HG03521 (cell line): ENCODE results near the gene CCIN.
A peak's percentile ranks its signal among the peaks of the same experiment; 100 is the strongest.

Experiments
- ATAC-seq: cut with Tn5 transposase; IDR thresholded peaks from one replicate; pipeline ENCODE4 v1.9.1; 2021; ENCODE audit warnings: mild to moderate bottlenecking, moderate library complexity; ENCODE audit not compliant: unreplicated experiment

Gene CCIN

DNA sequence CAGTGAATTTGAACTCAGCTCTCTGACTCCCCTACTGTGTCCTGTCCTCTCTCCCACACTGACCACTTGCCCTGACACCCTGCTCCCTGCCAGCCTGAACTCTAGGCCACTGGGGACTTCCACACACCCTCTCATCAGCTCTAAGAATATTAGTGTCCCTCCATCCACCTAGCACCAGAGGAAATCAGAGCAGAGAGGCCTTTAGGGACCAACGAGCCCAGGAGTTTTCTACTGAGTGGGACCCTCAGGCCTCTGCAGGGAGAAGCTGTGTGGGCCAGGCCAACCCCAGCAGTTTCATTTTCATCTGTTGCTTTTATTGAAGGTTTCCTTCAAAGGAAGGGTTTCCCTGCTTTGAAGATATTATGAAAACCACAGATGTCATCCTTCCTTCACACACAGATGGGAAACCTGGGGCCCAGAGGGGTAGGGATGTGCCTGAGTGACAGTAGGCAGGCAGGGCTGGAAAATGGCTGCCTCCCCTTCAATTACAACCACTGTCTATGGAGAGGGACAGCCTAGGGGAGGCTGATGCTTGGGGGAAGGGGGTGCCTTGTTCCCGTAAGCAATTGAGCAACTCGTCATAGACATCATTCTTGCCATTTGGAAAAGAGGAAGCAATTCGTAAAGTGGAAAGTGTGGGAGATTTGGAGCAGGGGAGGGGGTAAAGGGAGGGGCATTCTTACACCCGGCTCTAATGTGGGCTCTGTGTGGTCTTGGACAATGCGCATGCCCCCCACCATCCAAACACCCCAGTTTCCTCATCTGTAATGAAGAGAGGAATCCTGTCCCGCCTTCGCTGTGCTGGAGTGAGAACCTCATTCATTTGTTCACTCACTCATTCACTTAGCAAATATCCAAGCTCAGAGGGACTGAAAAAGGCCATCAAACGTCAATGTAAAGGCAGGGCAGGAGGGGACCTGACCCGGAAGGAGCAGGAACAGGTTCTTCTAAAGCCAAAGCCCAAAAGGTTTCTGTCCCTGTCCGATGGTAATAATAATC lies 28.8 kb upstream of the CCIN start:
- ATAC-seq = no peak

DNA sequence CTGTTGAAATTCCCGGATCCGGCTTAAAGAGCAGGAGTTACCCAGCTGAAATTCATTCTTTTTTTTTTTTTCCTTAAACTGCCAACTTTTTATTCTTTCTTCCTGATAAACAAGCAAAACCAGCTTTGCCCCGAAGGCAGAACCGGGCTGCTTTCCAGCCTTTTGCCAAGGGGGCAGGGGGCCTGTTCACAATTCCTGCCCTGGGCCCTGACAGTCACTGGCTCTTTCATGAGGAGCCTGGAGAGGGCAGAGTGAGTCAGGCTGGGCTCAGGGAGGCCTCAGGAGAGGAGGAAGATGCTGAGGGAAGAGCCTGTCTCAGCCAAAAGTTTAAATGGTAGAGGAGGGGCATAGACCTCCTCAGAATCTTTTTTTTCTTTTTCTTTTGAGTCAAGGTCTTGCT lies 27.9 kb upstream of the CCIN start:
- ATAC-seq = no peak

GRCh38 chr9:36141761-36142160 lies 27.4 kb upstream of the CCIN start:
- ATAC-seq = no peak

DNA sequence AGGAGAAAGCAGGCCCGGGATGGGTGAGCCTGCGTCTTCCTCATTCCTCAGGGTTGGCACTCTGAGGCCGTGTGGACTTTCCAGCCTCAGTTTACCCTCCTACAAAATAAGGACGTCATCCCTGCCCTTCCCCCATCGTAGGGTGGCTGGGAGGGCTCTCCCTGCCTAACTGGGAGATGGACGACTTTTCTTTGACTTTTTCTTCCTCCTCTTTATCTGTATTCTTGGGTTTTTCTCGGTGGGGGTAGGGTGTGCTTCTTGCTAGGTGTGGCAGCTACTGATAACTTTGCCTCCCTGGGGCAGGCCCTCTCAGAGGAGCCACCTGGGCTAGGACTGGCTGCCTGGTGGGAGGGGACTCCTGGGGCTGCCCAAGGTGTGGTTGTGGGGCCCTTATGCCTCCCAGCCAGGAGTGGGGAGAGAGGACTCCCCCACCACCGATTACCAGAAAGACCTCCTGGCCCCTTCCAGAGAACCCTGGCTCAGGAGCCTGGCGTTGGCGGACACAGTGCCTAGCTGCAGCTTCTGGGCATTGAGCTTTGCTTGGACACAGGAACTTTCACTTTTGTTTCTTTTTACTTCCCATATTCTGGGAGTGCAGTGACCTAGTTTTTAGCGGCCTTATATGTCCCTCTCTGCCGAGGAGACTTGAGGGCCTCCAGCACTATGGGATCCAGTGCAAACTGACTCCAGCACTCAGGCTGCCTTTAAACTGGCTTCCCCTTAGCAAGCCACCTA lies 26.5 kb upstream of the CCIN start:
- ATAC-seq = no peak

GRCh38 chr9:36143245-36143641 lies 25.9 kb upstream of the CCIN start:
- ATAC-seq = no peak

DNA sequence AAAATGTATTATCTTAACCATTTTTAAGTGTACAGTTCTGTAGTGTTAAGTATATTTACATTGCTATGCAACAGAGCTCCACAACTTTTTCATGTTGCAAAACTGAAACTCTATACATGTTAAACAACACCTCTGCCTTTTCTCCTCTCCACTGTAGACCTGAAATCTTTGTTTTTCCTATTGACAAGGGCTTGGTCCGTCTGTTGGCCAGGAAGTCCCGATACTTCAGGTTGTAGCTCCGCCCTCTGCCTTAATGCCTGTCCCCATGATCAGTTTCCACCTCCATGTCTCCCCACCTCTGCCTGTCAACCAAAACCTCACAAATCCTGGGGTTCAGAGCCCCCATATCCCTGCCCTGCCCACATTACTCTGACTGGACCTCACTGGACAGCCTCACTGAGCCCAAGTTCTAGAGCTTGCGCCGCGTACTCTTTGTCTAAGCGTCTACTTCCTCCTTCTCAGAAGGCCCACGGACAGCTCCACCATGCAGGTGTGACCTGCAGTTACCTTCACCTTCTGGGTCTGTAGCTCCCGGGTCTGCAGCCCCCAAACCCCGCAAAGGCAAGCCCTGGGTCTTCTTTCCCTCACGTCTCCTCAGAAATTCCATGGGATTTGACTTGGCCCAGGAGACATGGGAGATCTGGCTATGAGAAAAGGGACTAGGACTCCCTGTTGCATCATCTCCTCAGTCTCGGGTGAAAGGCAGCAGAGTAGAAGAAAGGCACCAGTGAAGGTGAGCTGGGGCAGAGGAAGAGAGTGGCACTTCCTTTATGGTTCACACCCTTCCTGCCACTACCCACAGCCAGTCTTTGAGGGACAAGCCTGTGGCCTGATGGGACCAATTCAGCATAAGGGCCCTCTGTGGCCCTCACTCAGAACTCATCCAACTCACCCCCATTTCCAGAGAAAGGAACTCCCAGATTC lies 24.6 kb upstream of the CCIN start:
- ATAC-seq = no peak

DNA sequence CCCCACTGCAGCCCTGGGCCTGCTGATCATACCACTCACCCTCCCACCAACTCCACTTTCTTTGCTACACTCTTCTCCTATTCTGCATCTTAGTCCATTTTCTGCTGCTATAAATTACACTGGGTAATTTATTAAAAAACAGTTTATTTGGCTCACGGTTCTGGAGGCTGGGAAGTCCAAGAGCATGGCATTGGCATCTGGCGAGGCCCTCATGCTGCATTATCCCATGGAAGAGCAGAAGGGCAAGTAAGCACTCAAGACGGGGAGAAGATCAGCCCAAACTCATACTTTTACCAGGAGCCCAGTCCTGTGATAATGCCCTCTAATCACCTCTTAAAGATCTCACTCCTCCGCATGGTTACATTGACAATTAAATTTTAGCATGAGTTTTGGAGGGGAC lies 23.2 kb upstream of the CCIN start:
- no peak for ATAC-seq

- no peak for ATAC-seq
Measured at GRCh38 chr9:36146651-36147050, 22.5 kb upstream of the CCIN start.

- ATAC-seq = no peak
Measured at GRCh38 chr9:36147441-36148175, 21.6 kb upstream of the CCIN start.

- ATAC-seq = no peak
Measured at GRCh38 chr9:36148311-36149051, 20.7 kb upstream of the CCIN start.

- ATAC-seq = no peak
Measured at GRCh38 chr9:36149197-36149596, 20.0 kb upstream of the CCIN start.

DNA sequence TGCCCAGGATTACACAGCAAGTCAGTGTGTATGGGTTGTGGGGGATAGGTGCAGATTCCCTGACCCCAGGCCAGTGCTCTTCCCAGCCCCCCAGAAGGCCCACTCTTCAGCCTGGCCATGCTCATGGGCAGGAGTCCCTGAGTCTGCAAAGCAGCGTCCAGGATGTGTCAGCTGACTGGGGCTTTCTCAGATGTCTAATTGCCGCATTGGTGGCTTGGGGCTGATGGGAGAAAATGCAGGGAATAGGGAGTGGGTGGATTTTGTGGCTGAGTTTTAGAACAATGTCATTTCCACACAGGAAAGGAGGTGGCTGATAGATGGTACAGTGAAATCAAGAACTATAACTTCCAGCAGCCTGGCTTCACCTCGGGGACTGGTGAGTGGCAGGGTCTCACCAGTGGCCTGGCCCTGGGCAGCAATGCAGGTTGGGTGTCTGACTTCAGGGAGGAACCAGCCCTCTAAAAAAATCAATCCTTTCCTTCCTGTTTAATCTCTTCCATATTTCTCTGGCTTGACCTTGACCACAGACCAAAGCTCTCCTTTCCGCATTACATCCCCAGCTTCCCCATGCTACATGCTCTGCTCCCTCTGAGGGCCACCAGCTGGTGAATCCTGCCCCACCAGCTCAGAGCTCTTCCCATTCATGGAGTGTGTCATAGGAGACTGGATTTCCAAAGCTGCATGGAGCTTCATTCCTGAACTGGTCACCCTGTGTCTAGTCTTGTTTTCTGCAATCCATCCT lies 18.4 kb upstream of the CCIN start:
- ATAC-seq = no peak

GRCh38 chr9:36151316-36152210 lies 17.6 kb upstream of the CCIN start:
- peak; percentile 76 for ATAC-seq

DNA sequence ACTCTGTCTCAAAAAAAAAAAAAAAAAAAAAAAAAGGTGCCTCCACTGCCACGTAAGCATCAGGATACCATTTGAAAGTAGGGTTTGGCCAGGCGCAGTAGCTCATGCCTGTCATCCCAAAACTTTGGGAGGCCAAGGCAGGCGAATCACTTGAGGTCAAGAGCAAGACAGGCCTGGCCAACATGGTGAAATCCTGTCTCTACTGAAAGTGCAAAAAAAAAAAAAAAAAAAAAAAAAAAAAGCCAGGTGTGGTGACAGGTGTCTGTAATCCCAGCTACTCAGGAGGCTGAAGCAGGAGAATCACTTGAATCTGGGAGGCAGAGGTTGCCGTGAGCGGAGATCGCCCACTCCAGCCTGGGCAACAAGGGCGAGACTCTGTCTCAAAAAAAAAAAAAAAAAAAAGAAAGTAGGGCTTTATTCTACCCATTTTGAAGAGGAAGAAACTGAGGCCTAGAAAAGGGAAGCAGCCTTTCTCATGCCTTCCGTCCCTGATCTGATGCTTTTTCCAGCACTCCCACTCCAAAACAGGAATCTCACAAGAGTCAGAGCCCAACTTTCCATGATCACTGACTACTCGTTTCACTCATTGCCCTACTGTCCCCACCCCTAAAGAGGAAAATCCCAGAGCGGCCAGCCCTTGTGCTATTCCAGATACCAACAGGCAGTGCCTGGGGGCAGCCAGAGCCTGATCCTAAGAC lies 16.3 kb upstream of the CCIN start:
- no peak for ATAC-seq

- ATAC-seq = no peak
Measured at GRCh38 chr9:36153746-36154145, 15.4 kb upstream of the CCIN start.

DNA sequence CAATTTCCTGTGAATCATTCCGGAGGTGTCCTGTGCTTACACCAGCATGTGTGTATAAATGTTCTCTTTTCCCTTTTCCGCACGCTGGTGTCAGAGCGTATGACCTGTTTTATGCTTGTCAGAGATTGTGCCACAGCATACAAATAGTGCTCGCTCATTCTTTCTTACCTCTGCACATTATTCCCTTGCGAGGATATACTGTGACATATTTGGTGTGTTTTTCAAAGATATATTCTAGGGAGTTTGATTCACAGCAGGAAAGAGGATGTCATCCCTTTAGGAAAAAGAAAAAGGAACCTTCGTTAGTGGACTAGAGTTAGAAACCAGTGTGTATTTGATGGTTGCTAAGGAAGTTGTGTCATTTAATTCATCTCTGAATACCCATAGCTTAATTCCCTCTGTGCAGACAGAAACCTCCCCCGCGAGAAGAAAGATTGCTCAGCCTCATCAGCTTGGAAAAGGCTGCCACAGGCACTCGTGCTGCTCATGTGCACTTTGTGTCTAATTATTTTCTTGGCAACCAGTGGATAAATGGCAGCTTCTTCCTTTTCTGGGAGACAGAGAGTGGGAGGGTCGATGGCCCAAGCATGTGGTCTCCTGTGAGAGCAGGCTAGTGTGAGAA lies 14.7 kb upstream of the CCIN start:
- ATAC-seq = no peak

DNA sequence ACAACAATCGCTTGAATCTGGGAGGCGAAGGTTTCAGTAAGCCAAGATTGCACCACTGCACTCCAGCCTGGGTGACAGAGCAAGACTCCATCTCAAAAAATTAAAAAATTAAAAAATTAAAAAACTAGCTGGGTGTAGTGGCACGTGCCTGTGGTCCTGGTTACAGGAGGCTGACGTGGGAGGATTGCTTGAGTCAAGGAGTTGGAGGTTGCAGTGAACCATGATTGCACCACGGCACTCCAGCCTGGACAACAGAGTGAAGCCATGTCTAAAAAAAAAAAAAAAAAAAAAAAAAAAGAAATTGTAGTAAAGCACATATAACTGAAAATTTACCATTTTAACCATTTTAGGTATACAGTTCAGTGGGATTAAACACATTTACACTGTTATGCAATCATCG lies 13.1 kb upstream of the CCIN start:
- ATAC-seq = no peak
